Transverse colon (tissue), 4 donors: Measurements from ENCODE around the gene STX8. TPM values are rescaled to one million over a fixed set of nuclear protein-coding genes. Genes with fewer than 3 reads are reported as not detected.
A peak's percentile ranks its signal among the peaks of the same experiment; 100 is the strongest.

Source experiments
- DNase-seq: peaks from one replicate; pipeline ENCODE4 v3.0.0-alpha.2; 2019
- H3K27ac ChIP-seq, 4 donors: fragments of 200-600 bp; sonication (generic); 2 replicates each; pipeline ENCODE4 v1.5.1; 2016 to 2018; ENCODE audit warnings: inconsistent platforms in 4 of 4
- H3K27me3 ChIP-seq: fragments of 200-600 bp; sonication (generic); 2 replicates; pipeline ENCODE4 v1.5.1; 2017; ENCODE audit warnings: inconsistent platforms
- H3K36me3 ChIP-seq, 4 donors: fragments of 200-600 bp; sonication (generic); 2 replicates each; pipeline ENCODE4 v1.5.1; 2017 to 2019; ENCODE audit warnings: inconsistent platforms in 4 of 4
- H3K4me1 ChIP-seq, 4 donors: fragments of 200-600 bp; sonication (generic); 2 replicates each; pipeline ENCODE4 v1.5.1; 2017 to 2020; ENCODE audit warnings: inconsistent platforms in 4 of 4
- H3K4me3 ChIP-seq, 4 donors: fragments of 200-600 bp; sonication (generic); 1 replicate in 1 of 4; 2 replicates in 3 of 4; pipeline versions ENCODE4 v1.5.1 to v1.6.1; 2017 to 2019; ENCODE audit warnings: inconsistent platforms in 4 of 4
- H3K9me3 ChIP-seq, 2 donors: fragments of 200-600 bp; sonication (generic); 2 replicates each; pipeline ENCODE4 v1.5.1; 2017 to 2019; ENCODE audit warnings: inconsistent platforms in 2 of 2
- CTCF ChIP-seq, 5 experiments: fragments of 200-600 bp in 3 of 5; fragments of 450-650 bp in 2 of 5; sonication (generic) in 3 of 5; IDR thresholded peaks; 1 replicate in 2 of 5; 2 replicates in 3 of 5; pipeline ENCODE4 v1.5.1; 2016 to 2017; ENCODE audit warnings: antibody characterized with exemption in 5 of 5, inconsistent platforms in 3 of 5, mild to moderate bottlenecking in 2 of 5, moderate library complexity in 1 of 5
- EP300 ChIP-seq: sonication (generic); formaldehyde crosslinking; IDR thresholded peaks from one replicate; pipeline ENCODE4 v1.6.1; 2017; ENCODE audit warnings: antibody characterized with exemption, low read depth
- POLR2A ChIP-seq: fragments of 450-650 bp; IDR thresholded peaks from one replicate; pipeline ENCODE4 v1.6.1; 2016; ENCODE audit warnings: antibody characterized with exemption, mild to moderate bottlenecking, moderate library complexity
- POLR2AphosphoS5 ChIP-seq, 3 donors: sonication (generic); formaldehyde crosslinking; IDR thresholded peaks; one replicate each; pipeline ENCODE4 v1.6.1; 2016; ENCODE audit warnings: antibody characterized with exemption in 3 of 3
- WGBS, 2 donors: methylation state at CpG; one replicate each; pipeline ENCODE4 v1.1.5; 2018; ENCODE audit warnings: low coverage in 1 of 2; 5-methylcytosine and 5-hydroxymethylcytosine counted together
- in situ Hi-C, 4 donors: fragments of 200-750 bp; cut with MboI; loops; one replicate each; pipeline versions ENCODE4 v1.15.0 to v1.15.1; 2017; ENCODE audit warnings: low sequenced_read_pairs in 3 of 4, low pct_ligation_motif_present in 1 of 4, low pct_unique_long_range_greater_than_20kb in 1 of 4
- intact Hi-C: fragments of 100-400 bp; cut with DNase I; formaldehyde crosslinking; loops from one replicate; pipeline ENCODE4 v1.15.1; 2023; ENCODE audit warnings: low total_unique reads
- total RNA-seq, 4 donors: library from RNA; depleted of rRNA; stranded (reverse); fragments of >200 nt; gene quantifications; one replicate each; pipeline ENCODE4 v1.1.0, GENCODE V29; 2016

The STX8 gene
- total RNA-seq, 4 donors from 2014 or later: 18.0 to 53.8 (median 38.3) TPM

GRCh38 chr17:9242497-9242881, 333.1 kb downstream of the STX8 start:
- peaks cover 10 to 43% (median 29%) of the 10 kb centered on the region in 4 donors for H3K4me1 ChIP-seq
- in situ Hi-C loops (no loop called here), intact Hi-C loops (loop anchor here (10.0 kb wide), 1 partner anchor 238 kb away; no protein-coding TSS in a partner anchor)
- no peak for DNase-seq
- H3K9me3 ChIP-seq: no peaks in the 10 kb centered on the region
- no peaks in the 10 kb centered on the region for H3K27me3 ChIP-seq
- 81% methylated on average over 16 of the region's 16 CpGs; no CpG with 5 or more reads in 1 of the 2 donors for WGBS, 2 donors
- TF ChIP-seq CTCF (IDR thresholded peaks at IDR 0.05) (no peak), EP300 (no peak), POLR2AphosphoS5 (IDR thresholded peaks at IDR 0.05) (no peak), POLR2A (no peak)
- no peaks in the 10 kb centered on the region for H3K36me3 ChIP-seq
- no peak overlapping the region for H3K4me3 ChIP-seq
- H3K27ac ChIP-seq: peak overlapping the region; percentile 90 to 95 (median 94)

DNA sequence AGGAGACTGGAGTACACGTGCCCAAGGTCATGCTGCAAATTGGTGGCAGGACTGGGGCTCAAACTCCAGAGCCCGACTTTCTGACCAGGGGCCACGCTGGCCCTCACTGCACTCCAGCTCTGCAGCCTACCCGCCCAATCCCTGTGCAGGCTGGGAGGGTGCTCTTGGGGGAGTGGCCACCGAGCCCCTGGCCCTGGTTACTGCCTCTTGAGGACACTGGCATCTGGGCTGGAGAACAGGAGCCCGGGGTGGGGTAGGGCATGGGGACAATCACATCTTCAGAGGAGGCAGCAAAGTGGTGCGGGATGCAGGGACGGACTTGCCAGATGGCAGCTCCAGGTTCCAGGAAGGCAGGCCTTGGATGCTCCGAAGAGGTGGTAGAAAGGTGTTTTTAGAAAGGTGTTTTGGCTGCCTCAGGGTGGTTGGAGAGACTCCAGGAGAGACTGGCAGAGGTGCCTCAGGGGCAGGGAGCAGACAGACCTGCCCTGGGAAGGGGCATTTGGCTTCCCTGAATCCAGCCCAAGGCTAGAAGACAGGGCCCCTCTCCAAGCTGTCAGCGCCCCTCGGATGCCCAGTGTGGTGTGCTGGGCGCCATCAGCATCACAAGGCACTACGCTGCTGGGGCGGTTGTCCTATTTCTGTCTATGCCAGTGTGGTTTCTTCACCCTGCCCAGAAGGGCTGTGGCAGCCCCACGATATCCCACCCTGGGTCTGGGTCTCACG, 333.7 kb downstream of the STX8 start:
- intact Hi-C loops (loop anchor here (10.0 kb wide), 1 partner anchor 237 kb away; no protein-coding TSS in a partner anchor), in situ Hi-C loops (no loop called here)
- H3K9me3 ChIP-seq: no peaks in the 10 kb centered on the region
- peak overlapping the region; percentile 90 to 95 (median 94) for H3K27ac ChIP-seq
- no peak for DNase-seq
- peaks cover 10 to 43% (median 29%) of the 10 kb centered on the region in 4 donors for H3K4me1 ChIP-seq
- H3K36me3 ChIP-seq: no peaks in the 10 kb centered on the region
- 77 to 100% methylated on average over 2 to 16 of the region's 16 CpGs for WGBS, 2 donors
- no peak overlapping the region for H3K4me3 ChIP-seq
- no peaks in the 10 kb centered on the region for H3K27me3 ChIP-seq
- TF ChIP-seq POLR2A: no peak
- TF ChIP-seq CTCF (IDR thresholded peaks at IDR 0.05): no peak
- TF ChIP-seq EP300: no peak
- TF ChIP-seq POLR2AphosphoS5 (IDR thresholded peaks at IDR 0.05): no peak

DNA sequence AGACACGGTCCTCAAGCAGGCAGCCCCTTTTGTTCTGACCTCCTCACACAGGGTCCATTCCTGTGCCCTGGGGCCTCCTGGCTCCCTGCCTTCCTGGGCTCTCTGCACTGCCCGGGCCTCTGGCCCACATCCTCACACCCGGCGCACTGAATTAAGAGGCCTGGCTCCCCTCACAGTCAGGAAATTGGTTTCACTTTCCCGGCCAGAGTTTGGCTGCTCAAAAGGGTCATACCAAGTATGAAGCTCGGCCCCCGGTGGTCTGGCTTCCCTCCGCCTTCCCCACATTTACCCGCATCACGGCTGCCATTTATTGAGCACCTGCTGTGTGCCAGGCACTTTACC, 334.3 kb downstream of the STX8 start:
- Histone ChIP-seq H3K4me3 (no peak overlapping the region), H3K27ac (peak overlapping the region; percentile 90 to 95 (median 94)), H3K4me1 (peaks cover 10 to 43% (median 29%) of the 10 kb centered on the region in 4 donors), H3K36me3 (no peaks in the 10 kb centered on the region), H3K9me3 (no peaks in the 10 kb centered on the region), H3K27me3 (no peaks in the 10 kb centered on the region)
- WGBS, 2 donors: 66% methylated on average over 10 of the region's 10 CpGs; no CpG with 5 or more reads in 1 of the 2 donors
- intact Hi-C loops: loop anchor here (10.0 kb wide), 1 partner anchor 237 kb away; no protein-coding TSS in a partner anchor
- TF ChIP-seq EP300: no peak
- no peak for TF ChIP-seq POLR2A
- no peak for TF ChIP-seq CTCF (IDR thresholded peaks at IDR 0.05)
- no peak for TF ChIP-seq POLR2AphosphoS5 (IDR thresholded peaks at IDR 0.05)
- DNase-seq: peak; percentile 26
- in situ Hi-C loops: no loop called here

- H3K4me1 ChIP-seq: peaks cover 10 to 43% (median 29%) of the 10 kb centered on the region in 4 donors
Observed at GRCh38 chr17:9240659-9241370, 334.8 kb downstream of the STX8 start.

More at GRCh38 chr17:9240659-9241370, 334.8 kb downstream of the STX8 start:
- WGBS, 2 donors: 39 to 49% methylated on average over 3 to 17 of the region's 17 CpGs
- Histone ChIP-seq H3K4me3 (peak overlapping the region in 3 of 4 donors; percentile 44 to 54 (median 50)), H3K36me3 (no peaks in the 10 kb centered on the region), H3K27me3 (no peaks in the 10 kb centered on the region), H3K27ac (peak overlapping the region; percentile 90 to 95 (median 94)), H3K9me3 (no peaks in the 10 kb centered on the region)
- peak; percentile 59 to 67 (median 64) for TF ChIP-seq POLR2AphosphoS5 (IDR thresholded peaks at IDR 0.05)
- peak; percentile 11 for TF ChIP-seq EP300
- no peak for TF ChIP-seq CTCF (IDR thresholded peaks at IDR 0.05)
- no peak for TF ChIP-seq POLR2A
- intact Hi-C loops (loop anchor here (10.0 kb wide), 1 partner anchor 236 kb away; no protein-coding TSS in a partner anchor), in situ Hi-C loops (no loop called here)
- peak; percentile 71 for DNase-seq
